NCI-H2029 (cell line): ENCODE results near the gene ITPR1.

Experiments used
- DNase-seq: peaks from one replicate; lab custom pipeline; 2025; lab: John Stamatoyannopoulos, UW

Gene ITPR1

DNA sequence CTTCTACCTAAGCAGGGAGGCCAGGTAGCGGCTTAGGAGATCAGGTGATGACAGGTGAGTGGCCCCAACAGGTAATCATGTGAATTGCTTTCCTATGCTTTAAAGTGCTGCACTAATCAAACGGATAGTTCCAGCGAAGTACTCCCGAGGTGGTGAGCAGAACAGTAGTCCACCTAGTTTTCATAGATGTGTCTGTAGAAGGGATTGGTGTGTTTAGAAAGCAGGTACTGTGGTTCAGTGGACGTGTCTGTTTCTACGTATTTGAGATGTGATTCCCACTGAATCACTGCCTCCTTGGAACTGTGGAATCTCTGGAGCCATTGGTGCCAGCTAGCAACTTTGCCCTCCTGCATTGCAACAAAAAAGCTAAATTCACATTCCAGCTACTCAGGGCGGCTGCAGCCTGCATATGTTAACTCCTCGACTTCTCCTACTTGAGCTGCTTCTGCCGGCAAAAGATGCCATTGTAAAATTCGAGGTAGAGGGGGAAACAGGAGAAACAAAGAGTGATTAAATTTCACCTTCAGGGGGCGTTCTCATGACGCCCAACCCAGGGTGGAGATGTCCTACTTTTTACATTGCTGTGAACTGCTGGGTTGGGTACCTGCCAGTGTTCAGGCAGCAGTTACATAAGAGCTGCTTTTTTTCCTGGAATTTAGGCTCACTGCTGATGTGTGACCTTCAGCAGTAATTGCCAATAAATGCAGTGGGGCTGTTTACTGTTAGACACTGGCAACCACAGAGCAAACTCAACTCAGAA, 227.3 kb downstream of the ITPR1 start:
- DNase-seq, result peak; percentile 50

DNA sequence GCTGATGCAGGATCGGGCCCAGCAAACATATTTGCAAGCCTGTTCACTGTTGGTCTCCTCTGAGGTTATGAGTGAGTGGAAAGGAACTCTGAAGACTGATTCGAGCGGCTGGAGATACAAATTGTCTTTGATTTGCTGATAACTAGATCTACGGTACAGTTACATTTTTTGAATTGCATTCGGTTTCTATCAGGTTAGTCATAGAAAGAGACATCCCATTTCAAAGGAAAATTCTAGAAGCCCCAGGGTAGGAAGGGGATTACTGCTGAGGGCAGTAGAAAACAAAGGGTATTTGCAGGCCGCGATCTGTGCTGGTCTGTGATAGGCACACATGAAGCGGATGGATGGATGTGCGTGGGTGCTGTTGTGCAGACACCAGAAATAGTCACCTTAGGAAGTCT, 228.4 kb downstream of the ITPR1 start:
- no peak for DNase-seq

DNA sequence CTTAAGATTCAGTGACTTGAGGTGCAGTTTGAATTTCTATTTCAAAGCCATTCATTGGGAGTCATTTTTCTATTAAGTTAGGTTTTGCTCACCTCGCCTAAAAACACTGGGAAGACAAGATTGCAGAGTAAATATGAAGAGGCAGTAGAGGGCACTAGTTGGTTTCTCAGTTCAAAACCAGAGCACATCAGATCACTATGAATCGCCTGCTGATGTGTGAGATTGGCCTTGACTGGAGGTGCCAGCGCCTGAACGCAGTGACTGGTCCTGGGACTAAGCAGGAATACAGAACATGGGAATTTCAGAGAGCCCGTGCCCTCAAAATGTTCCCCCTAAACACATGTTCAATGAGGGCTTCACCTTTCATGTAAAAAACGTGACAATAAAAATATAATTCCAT, 229.0 kb downstream of the ITPR1 start:
- DNase-seq, result no peak

DNA sequence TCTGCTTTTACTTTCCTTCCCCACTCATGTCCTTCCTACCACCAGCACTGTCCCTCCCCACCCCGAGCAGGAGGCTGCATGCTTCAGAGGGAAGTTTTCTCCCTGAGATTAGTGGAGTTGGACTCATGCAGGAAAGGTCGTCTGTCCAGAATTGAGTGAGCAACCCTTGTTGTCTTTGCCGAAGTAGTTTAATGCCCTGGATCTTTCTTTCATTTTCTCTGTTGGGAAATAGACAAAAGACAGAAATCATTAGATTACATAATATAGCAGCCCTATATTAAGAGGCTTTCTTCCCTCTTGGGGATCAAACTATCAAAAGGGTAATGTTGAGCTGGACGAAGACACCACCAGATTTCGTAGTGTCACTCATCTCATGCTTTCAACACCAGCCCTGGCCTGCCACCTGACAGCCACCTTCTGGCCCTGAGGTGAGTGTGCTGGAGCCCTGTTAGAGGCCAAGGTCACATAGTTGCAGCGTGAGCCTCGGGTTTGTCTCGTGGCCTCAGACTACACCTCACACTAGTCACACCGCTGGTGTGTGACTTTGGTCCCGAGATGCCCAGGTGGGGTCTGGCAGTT, 231.0 kb downstream of the ITPR1 start:
- DNase-seq, result no peak

DNA sequence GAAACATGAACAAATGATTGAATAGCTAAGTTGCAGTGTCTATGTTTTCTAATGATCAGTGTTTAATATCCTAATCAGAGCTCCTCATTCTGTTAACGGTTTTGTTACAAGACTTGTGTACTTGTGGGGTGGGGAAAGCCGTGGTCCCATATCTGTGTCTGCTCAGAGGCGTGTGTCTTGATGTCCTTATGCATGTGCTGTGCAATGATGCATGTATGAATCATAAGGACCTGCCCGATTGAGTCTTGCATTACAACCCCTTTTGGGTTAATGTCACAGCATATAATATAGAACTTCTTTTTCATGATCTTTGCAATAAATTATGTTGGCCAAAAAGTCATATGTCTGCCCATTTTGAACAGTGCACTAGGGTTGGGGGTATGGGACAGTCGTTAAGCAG, 233.4 kb downstream of the ITPR1 start:
- DNase-seq, result no peak

DNA sequence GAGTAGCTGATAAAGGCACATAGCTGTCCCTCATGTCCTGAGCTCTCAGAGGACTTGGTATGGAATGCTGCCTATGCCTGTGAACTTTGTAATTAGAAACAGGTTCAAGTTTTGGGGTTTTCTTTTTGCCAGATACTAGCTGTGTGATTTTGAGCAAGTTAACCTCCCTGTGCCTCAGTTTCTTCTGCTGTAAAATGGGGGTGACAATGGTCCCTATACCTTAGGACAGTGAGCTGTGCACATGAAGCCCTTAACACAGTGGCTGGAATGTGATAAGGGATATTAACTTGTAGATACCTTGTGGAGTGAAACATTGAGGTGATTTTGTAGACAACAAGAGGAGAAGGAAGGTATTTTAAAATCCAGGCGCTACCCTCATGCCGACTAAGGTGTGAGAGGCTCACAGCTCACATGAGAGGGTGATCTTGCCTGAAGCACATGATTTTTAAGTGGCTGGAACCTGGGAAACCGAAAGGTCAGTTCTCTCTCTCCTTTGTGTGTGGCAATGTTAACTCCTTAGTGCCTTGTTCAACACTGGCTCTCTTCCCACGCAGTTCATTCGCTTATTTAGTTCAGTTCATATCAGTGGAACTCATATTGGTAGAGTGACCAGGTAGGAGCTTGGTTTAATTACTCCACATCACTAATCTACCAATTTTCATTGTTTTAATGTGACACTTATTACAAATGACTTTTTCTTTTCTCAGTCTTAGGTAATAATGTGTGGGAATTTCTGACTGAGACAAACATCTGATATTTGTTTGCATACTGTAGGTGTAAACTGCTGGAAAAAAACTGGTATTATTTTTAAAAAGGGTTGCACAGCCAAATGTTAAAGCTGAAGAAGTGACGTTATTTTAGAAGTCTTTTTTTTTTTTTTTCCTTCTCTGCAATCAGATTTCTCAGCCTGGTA, 236.2 kb downstream of the ITPR1 start:
- DNase-seq, result peak; percentile 38

DNA sequence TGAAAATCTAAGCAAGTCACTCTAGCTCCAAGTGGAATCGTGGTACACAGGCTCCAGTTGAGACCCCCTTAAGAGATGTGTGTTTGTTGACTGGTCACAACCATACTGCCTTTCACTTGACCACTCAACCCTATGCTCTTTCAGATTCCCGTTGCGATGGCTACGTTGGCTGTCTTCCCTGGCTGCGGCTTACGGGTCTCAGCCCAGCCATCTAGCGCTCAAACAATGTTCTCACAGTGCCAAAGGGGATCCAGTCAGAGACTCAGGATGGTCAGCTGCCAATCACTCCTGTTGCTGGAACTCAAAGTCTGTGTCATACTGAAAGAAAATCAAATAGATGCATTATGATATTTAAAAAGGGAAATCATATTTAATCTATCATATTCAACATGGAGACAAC, 237.6 kb downstream of the ITPR1 start:
- peak; percentile 66 for DNase-seq

DNA sequence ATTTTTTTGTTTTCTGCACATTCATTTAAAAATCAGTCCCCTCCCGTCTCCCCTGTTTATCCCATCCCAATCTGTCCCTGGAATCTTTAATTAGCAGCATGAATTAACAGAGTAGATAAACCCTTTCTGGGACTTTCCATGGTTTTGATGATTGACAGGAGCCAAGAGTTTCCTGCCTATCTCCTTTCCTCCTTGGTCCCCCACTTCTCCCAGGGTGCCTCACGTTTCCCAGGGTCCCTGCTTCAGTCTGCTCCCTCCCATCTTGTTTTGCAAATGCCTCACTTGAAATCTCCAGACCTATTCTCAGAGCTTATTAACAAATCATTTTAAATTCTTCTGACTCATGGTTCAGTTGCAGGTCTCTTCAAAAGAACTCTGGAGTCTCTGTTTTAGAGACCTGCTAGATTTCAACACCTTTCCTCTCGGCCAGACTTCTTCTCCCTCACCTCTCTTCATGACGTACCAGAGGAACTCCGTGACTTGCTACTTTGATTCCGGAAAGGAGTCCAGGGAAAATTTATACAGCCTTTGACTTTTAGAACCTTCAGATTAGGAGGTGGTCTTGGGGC, 238.5 kb downstream of the ITPR1 start:
- DNase-seq, result no peak

DNA sequence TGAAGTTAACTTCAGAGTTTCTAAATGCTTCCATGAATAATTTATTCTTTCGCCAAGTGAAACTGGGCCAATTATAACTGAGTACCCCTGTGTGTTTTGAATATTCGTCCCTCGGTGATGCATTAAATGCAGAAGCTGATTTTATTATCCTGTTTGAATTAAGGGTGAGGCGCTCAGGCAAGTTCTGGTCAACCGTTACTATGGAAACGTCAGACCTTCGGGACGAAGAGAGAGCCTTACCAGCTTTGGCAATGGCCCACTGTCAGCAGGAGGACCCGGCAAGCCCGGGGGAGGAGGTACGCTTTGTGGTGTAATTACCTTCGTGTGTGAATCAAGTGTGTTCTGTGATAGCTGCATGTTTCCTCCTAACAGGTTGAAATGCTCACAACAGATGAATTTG, 239.8 kb downstream of the ITPR1 start:
- no peak for DNase-seq

DNA sequence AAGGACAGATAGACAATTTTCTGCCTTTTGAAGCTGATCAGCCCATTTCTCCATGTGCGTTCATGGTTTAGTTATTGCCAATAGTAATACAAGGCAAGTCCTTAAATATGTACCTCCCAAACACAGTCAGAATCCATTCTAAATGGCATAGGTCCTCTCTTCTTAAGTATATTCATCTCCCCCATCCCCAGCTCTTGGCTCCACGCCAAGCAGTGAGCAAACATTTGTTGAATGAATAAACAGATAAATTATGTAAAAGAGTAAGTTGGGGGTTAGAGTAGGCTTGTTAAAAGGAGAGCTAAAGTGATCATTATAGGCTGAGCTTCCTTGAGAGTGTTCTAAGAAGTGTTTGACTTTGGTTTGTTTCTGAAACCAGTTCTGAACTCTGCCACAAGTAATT, 241.3 kb downstream of the ITPR1 start:
- DNase-seq, result peak; percentile 46

DNA sequence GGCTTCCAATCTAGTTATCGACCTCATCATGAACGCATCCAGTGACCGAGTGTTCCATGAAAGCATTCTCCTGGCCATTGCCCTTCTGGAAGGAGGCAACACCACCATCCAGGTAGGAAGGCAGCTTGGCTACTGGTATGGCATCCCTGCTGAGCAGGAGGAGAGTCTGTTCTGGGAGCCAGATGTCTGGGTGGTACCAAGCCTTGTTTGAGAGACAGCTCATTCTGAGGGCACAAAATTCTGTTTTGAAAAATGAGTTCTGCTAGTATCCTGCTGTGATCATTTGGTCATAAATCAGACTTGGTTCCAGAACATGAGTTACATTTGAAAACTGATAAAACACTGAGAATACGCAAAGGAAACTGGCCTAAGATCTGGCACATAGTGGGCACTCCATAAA, 242.1 kb downstream of the ITPR1 start:
- no peak for DNase-seq

DNA sequence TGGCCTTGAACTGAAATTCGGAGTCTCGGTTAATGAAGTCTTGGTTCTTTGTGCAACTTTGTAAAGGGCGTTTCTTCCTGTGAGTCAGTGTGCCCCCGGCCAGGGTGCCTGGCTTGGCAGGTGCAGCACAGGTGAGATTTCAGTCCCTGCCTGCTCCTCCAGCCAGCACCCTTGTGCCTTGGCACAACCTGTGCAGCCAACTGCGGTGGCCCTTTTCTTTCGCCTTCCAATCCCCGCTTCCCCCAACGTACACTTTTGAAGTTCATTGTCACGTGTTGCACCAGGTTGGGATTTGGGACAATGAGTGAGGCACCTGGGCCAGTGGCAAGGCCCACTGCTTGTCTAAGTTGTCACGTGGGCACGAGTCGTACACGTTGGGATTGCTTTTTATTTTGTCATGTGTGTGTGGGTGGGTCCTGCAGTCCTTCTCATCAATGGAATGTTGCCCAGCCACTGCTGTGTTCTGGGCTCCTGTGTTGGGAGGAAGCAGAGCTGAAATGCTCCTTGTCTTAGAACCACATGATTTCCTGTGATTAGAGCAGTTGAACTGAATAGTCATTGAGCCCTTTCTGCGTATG, 243.2 kb downstream of the ITPR1 start:
- DNase-seq, result no peak

DNA sequence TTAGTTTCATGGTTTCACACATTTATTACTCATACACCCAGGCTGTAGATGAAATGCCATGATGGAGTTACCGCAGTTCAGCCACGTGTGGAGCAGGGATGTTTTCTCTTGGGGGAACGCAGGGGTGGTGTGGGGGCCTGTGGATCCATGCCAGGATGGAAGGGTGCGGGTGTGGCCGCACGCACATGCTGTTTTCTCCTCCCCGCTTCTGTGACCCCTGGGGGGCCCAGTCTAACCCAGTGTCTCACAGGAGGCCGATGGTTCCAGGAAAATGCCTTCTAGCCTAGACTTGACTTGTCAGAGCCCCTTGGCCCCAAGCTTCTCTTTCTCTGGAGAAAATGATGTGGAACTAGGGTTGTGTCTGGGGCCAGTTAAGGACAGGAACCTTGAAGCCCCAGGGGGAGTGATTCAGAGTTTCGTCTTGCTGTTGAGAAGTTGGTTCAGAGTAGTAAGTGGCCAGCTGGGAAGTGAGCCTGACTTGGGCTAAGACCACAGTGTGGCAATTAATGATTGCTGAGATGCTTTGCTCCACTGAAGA, 245.7 kb downstream of the ITPR1 start:
- DNase-seq, result no peak

DNA sequence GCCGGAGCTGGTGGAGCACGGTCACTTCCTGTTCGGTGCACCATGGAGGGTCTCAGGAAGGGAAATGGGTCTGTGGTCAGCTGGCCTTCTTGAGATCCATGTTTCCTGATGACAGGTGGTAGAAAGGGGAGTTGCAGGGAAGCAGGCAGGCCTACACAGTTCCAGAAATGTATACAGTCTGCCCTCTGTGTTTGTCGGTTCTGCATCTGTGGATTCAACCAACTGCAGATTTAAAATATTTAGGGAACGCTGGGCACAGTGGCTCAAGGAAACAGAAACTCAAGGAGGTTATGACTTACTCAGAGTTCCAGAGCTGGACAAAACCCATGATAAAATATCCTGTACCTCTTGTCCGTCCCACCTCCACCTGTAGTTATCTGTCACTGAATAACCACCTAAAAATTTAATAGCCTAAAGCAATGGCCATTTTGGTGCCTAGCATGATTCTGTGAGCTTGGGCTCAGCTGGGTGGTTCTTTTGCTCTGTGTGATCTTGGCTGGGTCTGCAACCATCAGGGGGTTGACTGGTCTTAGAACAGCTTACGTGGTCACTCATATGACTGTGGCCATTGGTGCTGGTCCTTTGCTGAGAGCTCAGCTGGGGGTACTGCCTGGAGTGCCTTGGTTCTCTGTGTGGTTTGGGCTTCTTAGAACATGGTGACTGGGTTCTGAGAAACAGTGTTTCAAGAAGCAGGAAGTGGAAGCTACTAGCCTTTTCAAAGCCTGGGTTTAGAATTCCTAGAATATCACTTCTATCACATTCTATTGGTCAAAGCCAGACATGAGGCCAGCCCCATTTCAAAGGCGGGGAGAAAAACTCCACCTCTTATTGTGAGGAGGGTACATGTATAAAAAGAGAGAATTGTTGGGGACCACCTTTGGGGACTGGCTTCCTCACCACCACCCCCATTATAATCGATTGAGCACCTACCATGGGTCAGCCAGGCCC, 246.4 kb downstream of the ITPR1 start:
- no peak for DNase-seq

DNA sequence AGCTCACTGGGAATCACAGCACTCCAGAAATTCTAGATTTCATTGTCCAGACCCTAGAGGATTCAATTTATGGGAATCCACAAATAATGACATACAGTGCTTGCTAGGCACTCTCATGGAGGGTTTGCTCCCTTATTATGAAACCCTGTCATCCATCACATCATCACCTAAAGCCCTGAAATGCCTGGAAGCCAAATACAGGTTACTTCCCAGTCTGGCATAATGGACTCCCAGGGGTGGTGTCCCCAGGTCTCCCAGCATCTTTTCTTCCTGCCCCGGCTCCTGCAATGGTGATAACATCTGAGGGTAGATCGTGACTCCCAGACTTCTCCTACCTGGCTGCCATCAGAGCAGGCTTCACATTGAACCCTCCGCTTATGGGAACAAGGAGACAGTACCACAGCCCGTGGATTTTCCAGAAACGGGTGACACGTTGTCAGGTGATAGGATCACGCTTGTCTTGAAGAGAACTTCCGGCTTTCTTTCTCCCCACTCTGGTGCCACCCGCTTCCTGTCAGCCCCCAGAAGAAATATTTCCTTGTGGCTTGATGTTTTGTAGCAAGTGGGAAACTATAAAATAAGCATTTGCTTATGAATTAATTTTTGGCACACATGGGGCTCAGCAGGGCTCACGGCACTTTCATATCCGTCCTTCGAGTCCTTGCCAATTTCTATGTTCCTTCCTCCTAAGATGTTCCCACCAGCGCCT, 247.4 kb downstream of the ITPR1 start:
- DNase-seq, result no peak

DNA sequence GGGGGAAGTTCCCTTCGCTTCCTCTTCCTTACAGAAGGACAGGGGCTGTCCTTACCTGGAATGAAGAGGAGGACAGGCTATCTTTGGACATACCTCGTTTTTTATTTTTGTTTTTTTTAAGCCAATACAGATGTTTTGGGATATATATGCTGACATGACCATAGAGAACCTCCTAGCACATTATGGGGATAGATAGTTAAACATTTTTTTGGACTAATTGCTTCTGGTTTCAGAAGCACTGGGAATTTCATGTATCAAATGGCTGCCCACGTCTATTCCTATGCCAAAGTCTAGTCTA, 247.9 kb downstream of the ITPR1 start:
- no peak for DNase-seq

DNA sequence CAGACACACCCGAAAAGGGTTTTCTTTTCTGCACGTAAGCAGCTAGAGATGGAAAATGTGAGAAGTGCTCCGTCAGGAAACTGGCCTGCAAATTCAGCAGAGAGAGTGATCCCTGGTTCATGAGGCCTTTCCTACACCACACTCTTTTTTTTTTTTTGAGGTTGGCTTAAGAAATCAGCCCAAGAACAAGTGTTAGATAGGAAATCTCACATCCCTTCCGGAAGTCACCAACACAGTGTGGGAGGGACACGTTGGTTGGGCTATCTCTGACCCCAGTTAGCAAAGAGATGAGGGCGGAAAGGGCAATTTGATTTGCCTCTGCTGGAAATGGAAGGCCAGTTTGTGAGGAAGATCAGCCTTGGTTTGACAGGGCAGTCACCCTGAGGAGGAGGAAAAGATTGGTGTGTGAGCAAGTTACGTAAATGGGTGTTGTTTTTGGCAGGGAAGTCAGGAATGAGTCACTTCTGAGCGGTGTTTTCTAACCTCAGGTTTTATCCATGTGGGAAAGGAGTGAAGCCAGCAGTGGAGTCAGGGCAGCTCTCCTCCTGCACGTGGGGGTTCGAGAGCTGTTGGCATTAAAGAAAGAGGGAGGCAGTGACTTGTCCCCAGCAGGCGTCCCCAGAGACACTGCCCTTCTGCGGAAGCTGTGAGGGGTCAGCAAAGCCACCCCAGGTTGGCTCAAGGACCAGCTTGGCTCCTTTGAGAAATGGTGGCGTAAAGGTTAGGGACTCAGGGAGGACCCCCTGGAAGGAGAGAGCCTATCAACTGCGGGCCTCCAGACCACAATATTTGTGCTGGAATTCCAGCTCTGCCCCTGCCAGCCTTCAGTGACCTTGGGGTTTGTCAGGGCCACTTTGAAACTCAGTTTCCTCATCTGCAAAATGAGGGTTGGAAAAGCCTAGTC, 248.5 kb downstream of the ITPR1 start:
- DNase-seq, result peak; percentile 29

DNA sequence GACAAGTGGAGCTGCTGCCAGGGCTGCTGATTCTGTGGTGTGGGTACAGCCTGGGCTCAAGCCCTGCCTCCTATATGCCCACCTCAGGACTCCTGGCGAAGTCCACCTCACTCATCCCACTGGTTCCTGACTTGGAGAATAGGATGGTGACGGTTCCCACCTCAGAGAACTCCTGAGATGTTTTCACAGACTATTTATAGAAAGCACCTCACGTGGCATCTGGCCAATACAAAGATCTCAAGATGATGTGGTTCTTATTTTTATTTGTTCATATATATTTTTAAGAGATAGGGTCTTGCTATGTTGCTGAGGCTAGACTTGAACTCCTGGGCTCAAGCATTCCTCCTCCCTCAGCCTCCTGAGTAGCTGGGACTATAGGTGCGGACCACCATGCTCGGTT, 249.2 kb downstream of the ITPR1 start:
- no peak for DNase-seq

DNA sequence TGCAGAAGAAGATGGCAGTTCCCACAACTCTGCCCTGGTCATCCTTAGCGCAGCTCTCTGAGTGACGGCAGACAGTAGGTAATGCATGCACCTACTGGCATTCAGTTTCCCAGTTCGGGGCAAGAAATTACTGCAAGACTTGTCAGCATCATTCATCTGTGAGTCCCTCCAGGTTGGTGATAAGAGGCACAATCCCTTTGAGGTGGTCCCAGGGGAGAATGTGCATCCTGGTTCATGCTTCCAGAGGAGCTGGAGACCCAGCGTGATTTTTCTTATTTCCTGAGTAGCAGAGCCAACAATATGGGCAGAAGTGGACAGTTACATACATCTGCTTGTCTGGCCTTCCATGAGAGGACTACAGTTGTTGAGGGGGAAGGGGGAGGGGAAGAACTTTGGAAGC, 250.2 kb downstream of the ITPR1 start:
- no peak for DNase-seq
